H9 (cell line): ENCODE measurements around the gene TGFBR3L. TPM values are rescaled to one million over a fixed set of nuclear protein-coding genes. Genes with fewer than 3 reads are reported as not detected.
"Not testable (repeated sequence)": the region's sequence is repeated elsewhere in the genome, so short reads cannot be mapped to it uniquely, and the experiment has no call there.

ENCODE experiments used
- DNase-seq: peaks from one replicate; pipeline ENCODE4 v3.0.0-alpha.2; 2017
- H2AFZ ChIP-seq: one replicate; pipeline ENCODE4 v1.6.1; 2013; ENCODE audit warnings: mild to moderate bottlenecking, low read length, control low read depth, moderate library complexity
- H2AK5ac ChIP-seq: 2 replicates; pipeline ENCODE4 v1.6.1; 2013; ENCODE audit warnings: low read length, control low read depth, mixed read lengths; ENCODE audit not compliant: insufficient read length
- H2BK120ac ChIP-seq: one replicate; pipeline ENCODE4 v1.6.1; 2013; ENCODE audit warnings: low read depth, mild to moderate bottlenecking, low read length, control low read depth, inconsistent platforms; ENCODE audit not compliant: poor library complexity, severe bottlenecking
- H2BK12ac ChIP-seq: 2 replicates; pipeline ENCODE4 v1.6.1; 2013; ENCODE audit warnings: low read length, control low read depth, mixed read lengths, low read depth; ENCODE audit not compliant: insufficient read length
- H2BK15ac ChIP-seq: 2 replicates; pipeline ENCODE4 v1.6.1; 2013; ENCODE audit warnings: low read depth, low read length, control low read depth
- H2BK20ac ChIP-seq: one replicate; pipeline ENCODE4 v1.6.1; 2013; ENCODE audit warnings: low read depth, mild to moderate bottlenecking, low read length, control low read depth, inconsistent platforms; ENCODE audit not compliant: poor library complexity, severe bottlenecking
- H2BK5ac ChIP-seq: 2 replicates; pipeline ENCODE4 v1.6.1; 2013; ENCODE audit warnings: low read length, control low read depth, mixed read lengths; ENCODE audit not compliant: insufficient read length
- H3K14ac ChIP-seq: 2 replicates; pipeline ENCODE4 v1.6.1; 2013; ENCODE audit warnings: low read length, control low read depth; ENCODE audit not compliant: insufficient read depth
- H3K18ac ChIP-seq: 2 replicates; pipeline ENCODE4 v1.6.1; 2013; ENCODE audit warnings: low read depth, mild to moderate bottlenecking, mixed read lengths, low read length, control low read depth; ENCODE audit not compliant: insufficient read length
- H3K23ac ChIP-seq: 2 replicates; pipeline ENCODE4 v1.6.1; 2013; ENCODE audit warnings: low read length, control low read depth, mixed read lengths, low read depth; ENCODE audit not compliant: insufficient read length
- H3K23me2 ChIP-seq: 2 replicates; pipeline ENCODE4 v1.6.1; 2013; ENCODE audit warnings: low read depth, mild to moderate bottlenecking, mixed read lengths, low read length, control low read depth; ENCODE audit not compliant: insufficient read length, poor library complexity, severe bottlenecking
- H3K27ac ChIP-seq: 2 replicates; pipeline ENCODE4 v1.5.1; 2013; ENCODE audit warnings: low read length, control low read depth, mixed read lengths, low read depth; ENCODE audit not compliant: insufficient read length
- H3K27me3 ChIP-seq: 2 replicates; pipeline ENCODE4 v1.6.1; 2013; ENCODE audit warnings: low read length, control low read depth, inconsistent platforms; ENCODE audit not compliant: insufficient read depth
- H3K4ac ChIP-seq: 2 replicates; pipeline ENCODE4 v1.6.1; 2013; ENCODE audit warnings: low read depth, mild to moderate bottlenecking, control low read depth, inconsistent platforms, low read length, moderate library complexity
- H3K4me1 ChIP-seq: 2 replicates; pipeline ENCODE4 v1.6.1; 2013; ENCODE audit warnings: low read length, control low read depth, inconsistent platforms; ENCODE audit not compliant: insufficient read depth
- H3K4me2 ChIP-seq: 2 replicates; pipeline ENCODE4 v1.6.1; 2013; ENCODE audit warnings: low read length, control low read depth, mixed read lengths; ENCODE audit not compliant: insufficient read length, insufficient read depth
- H3K56ac ChIP-seq: 2 replicates; pipeline ENCODE4 v1.6.1; 2013; ENCODE audit warnings: low read depth, mild to moderate bottlenecking, mixed read lengths, low read length, control low read depth; ENCODE audit not compliant: insufficient read length
- H3K79me1 ChIP-seq: 2 replicates; pipeline ENCODE4 v1.6.1; 2013; ENCODE audit warnings: low read depth, mild to moderate bottlenecking, moderate library complexity, low read length, control low read depth, inconsistent platforms; ENCODE audit not compliant: insufficient read depth, poor library complexity, severe bottlenecking
- H3K79me2 ChIP-seq: 2 replicates; pipeline ENCODE4 v1.6.1; 2013; ENCODE audit warnings: low read length, control low read depth, inconsistent platforms; ENCODE audit not compliant: insufficient read depth
- H3K9ac ChIP-seq: 2 replicates; pipeline ENCODE4 v1.6.1; 2013; ENCODE audit warnings: low read length, control low read depth, mixed read lengths; ENCODE audit not compliant: insufficient read length; ENCODE audit errors: extremely low read depth
- H3K9me3 ChIP-seq: one replicate; pipeline ENCODE4 v1.6.1; 2013; ENCODE audit warnings: low read depth, low read length, inconsistent platforms; ENCODE audit not compliant: control insufficient read depth
- H3T11ph ChIP-seq: one replicate; pipeline ENCODE4 v1.6.1; 2013; ENCODE audit warnings: mild to moderate bottlenecking, low read length, control low read depth, inconsistent platforms
- H4K20me1 ChIP-seq: one replicate; pipeline ENCODE4 v1.6.1; 2013; ENCODE audit not compliant: control insufficient read depth, insufficient read length, insufficient read depth
- H4K5ac ChIP-seq: 2 replicates; pipeline ENCODE4 v1.6.1; 2013; ENCODE audit warnings: low read depth, mild to moderate bottlenecking, mixed read lengths, low read length, control low read depth; ENCODE audit not compliant: insufficient read length
- H4K8ac ChIP-seq: replicated peaks from 2 replicates; pipeline ENCODE4 v1.6.1; 2013; ENCODE audit warnings: low read length, control low read depth, mixed read lengths, low read depth; ENCODE audit not compliant: insufficient read length
- H4K91ac ChIP-seq: 2 replicates; pipeline ENCODE4 v1.6.1; 2013; ENCODE audit warnings: low read depth, mild to moderate bottlenecking, moderate library complexity, mixed read lengths, low read length, control low read depth; ENCODE audit not compliant: insufficient read length
- H3K27ac Mint-ChIP-seq, 3 experiments: 2 replicates in 2 of 3; 3 replicates in 1 of 3; pipeline ENCODE4 v1.8.0; 2020 to 2021; ENCODE audit warnings: mixed read lengths in 3 of 3, mild to moderate bottlenecking in 1 of 3, moderate library complexity in 1 of 3
- H3K27me3 Mint-ChIP-seq: 2 replicates; pipeline ENCODE4 v1.8.0; 2021; ENCODE audit warnings: low read depth, mild to moderate bottlenecking, moderate library complexity, mixed read lengths
- H3K36me3 Mint-ChIP-seq, 3 experiments: 2 replicates in 2 of 3; 3 replicates in 1 of 3; pipeline ENCODE4 v1.8.0; 2020 to 2021; ENCODE audit warnings: low read depth in 3 of 3, mixed read lengths in 3 of 3; ENCODE audit not compliant: insufficient read depth in 1 of 3
- H3K4me1 Mint-ChIP-seq, 2 experiments: 2 replicates each; pipeline ENCODE4 v1.8.0; 2020; ENCODE audit warnings: mixed read lengths in 2 of 2
- H3K4me3 Mint-ChIP-seq, 2 experiments: 2 replicates in 1 of 2; 3 replicates in 1 of 2; pipeline ENCODE4 v1.8.0; 2020 to 2021; ENCODE audit warnings: mild to moderate bottlenecking in 2 of 2, mixed read lengths in 2 of 2, moderate library complexity in 1 of 2
- H3K9me3 Mint-ChIP-seq, 2 experiments: 2 replicates in 1 of 2; 3 replicates in 1 of 2; pipeline ENCODE4 v1.8.0; 2020; ENCODE audit warnings: mild to moderate bottlenecking in 2 of 2, mixed read lengths in 2 of 2, moderate library complexity in 1 of 2
- CTCF ChIP-seq: fragments of 200-600 bp; sonication (generic); conservative IDR thresholded peaks from 3 replicates; pipeline ENCODE4 v1.8.0; 2021; ENCODE audit warnings: antibody characterized with exemption, mild to moderate bottlenecking
- WGBS: extraction: QIAGEN DNeasy Blood & Tissue Kit; methylation state at CpG from one replicate; pipeline ENCODE4 v1.1.7; 2013; ENCODE audit warnings: missing lambda C conversion rate, low lambda C conversion rate, mixed read lengths; ENCODE audit not compliant: insufficient read length; ENCODE audit errors: extremely low coverage; 5-methylcytosine and 5-hydroxymethylcytosine counted together
- total RNA-seq: library from RNA; stranded (reverse); gene quantifications from 2 replicates; pipeline ENCODE4 v1.2.1, GENCODE V29; 2021

Gene TGFBR3L
- total RNA-seq, 1 experiment from 2014 or later: 5.5 TPM

DNA sequence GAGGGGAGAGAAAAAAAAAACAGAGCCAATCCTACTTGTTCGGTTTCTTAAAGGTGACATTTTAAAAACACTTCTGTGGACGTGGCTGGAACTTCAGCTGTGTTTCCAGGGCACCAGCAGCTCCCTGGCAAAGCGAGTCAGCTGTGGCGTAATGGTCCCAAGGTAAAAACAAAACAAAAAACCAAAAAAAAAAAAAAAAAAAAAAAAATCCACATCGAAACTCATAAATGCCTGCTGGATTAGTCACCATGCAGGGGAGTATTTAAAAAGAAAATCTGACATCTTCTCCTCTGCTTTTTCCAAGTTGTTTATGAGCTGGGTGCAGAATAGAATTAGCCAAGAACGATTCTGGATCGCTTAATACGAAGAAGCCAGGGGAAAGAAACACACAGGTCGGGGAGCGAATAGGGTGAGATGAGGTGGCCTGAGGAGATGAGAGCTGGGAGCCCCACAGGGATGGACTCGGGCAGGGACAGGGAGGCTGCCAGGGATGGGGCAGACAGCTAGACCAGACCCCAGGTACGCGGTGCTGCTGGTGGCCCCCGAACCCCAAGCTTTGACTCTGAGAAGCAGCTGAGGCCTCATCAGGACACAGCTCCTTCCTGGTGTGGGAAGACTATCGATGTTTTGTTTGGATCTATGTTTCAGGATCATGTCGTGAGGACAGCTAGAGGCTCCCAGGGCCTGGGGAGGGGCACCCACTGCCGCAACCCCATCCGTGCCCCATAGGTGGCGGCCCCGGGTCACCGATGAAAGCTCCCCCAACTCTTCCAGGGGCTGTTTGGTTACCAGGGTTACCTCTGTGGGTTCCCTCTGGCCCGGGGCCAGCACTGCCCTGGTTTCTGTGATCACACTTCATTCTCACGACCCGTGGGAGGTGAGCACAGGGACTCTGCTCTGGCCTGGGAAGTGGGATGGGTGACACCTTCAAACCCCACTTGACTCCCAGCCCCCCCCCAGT lies 14.4 kb downstream of the TGFBR3L start:
- peaks cover 9 to 54% (median 32%) of the 10 kb centered on the region in 3 experiments; a peak in 6 of 7 replicates for H3K36me3 Mint-ChIP-seq
- H3K9me3 ChIP-seq: no peaks in the 10 kb centered on the region

DNA sequence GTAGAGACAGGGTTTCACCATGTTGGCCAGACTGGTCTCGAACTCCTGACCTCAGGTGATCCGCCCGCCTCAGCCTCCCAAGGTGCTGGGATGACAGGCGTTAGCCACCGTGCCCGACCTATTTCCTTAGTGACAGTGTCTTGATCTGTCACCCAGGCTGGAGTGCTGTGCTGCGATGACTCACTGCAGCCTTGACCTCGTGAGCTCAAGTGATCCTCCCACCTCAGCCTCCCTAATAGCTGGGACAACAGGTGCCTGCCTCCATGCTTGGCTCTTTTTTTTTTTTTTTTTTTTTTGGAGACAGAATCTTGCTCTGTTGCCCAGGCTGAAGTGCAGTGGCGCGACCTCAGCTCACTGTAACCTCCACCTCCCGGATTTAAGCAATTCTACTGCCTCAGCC lies 15.4 kb downstream of the TGFBR3L start:
- not testable (repeated sequence) for H3K79me2 ChIP-seq, H3K27ac Mint-ChIP-seq, H3K9ac ChIP-seq, H3K4me1 Mint-ChIP-seq, H2BK12ac ChIP-seq, H3K9me3 ChIP-seq, H2BK5ac ChIP-seq, H3K79me1 ChIP-seq, H3K27me3 ChIP-seq, H2BK15ac ChIP-seq, H2BK120ac ChIP-seq, H3K4ac ChIP-seq, H2BK20ac ChIP-seq, H3K4me3 Mint-ChIP-seq, H4K20me1 ChIP-seq, H3K14ac ChIP-seq, H3K9me3 Mint-ChIP-seq, H4K8ac ChIP-seq, H3K4me2 ChIP-seq, H4K5ac ChIP-seq, DNase-seq, H3K18ac ChIP-seq, H4K91ac ChIP-seq, H3K4me1 ChIP-seq, H2AK5ac ChIP-seq, H3K27me3 Mint-ChIP-seq, H3K23me2 ChIP-seq, H3K23ac ChIP-seq, H2AFZ ChIP-seq, H3T11ph ChIP-seq, H3K27ac ChIP-seq, H3K56ac ChIP-seq
- no CpG with 5 or more reads among the region's 11 CpGs for whole genome bisulfite sequencing
- H3K36me3 Mint-ChIP-seq: peaks cover 13 to 58% (median 38%) of the 10 kb centered on the region in 3 experiments; a peak in 6 of 7 replicates

More for the DNA sequence above, 14.4 kb downstream of the TGFBR3L start:
- Histone ChIP-seq H3K4me1 (0 out of 2 replicates have a peak, but pooled peaks cover 4% of the 10 kb centered on the region), H3K56ac (no peak overlapping the region), H4K91ac (no peak overlapping the region), H4K20me1 (no peaks in the 10 kb centered on the region), H3K79me1 (no peaks in the 10 kb centered on the region), H4K8ac (no peak overlapping the region), H3K4me2 (no peak overlapping the region), H2BK12ac (no peak overlapping the region), H3K27me3 (no peaks in the 10 kb centered on the region), H4K5ac (no peak overlapping the region), H2AFZ (no peak overlapping the region), H3K79me2 (no peaks in the 10 kb centered on the region), H3K18ac (no peak overlapping the region), H2BK20ac (no peak overlapping the region), H3K9ac (no peak overlapping the region), H2BK15ac (no peak overlapping the region), H2AK5ac (no peak overlapping the region), H3K23me2 (no peaks in the 10 kb centered on the region), H3K14ac (no peak overlapping the region), H3K23ac (no peak overlapping the region), H3K27ac (no peak overlapping the region), H3T11ph (no peak overlapping the region), H2BK5ac (no peak overlapping the region), H2BK120ac (no peak overlapping the region), H3K4ac (no peak overlapping the region)
- H3K27me3 Mint-ChIP-seq: no peaks in the 10 kb centered on the region
- H3K4me3 Mint-ChIP-seq: no peak overlapping the region; a peak in 1 of 5 replicates
- H3K9me3 Mint-ChIP-seq: no peaks in the 10 kb centered on the region
- TF ChIP-seq CTCF: peak; percentile 70
- H3K27ac Mint-ChIP-seq: peak overlapping the region in 2 of 3 experiments; percentile 78 to 88; a peak in 4 of 7 replicates
- DNase-seq: peak; percentile 79
- WGBS: no CpG with 5 or more reads among the region's 24 CpGs
- H3K4me1 Mint-ChIP-seq: peaks cover 6 to 11% of the 10 kb centered on the region in 2 experiments
